GM18511 (cell line): ENCODE results near the gene DHX29.
A peak's percentile ranks its signal among the peaks of the same experiment; 100 is the strongest.
"Not testable (repeated sequence)": the region's sequence is repeated elsewhere in the genome, so short reads cannot be mapped to it uniquely, and the experiment has no call there.

Experiments
- ATAC-seq: cut with Tn5 transposase; IDR thresholded peaks from one replicate; pipeline ENCODE4 v1.9.1; 2021; ENCODE audit warnings: mild to moderate bottlenecking, moderate library complexity; ENCODE audit not compliant: unreplicated experiment

DHX29 gene

GRCh38 chr5:55307383-55308253 is at the start of gene DHX29, which contains the start of gene MTREX:
DHX29 (minus strand) TSS chr5:55307694; CDS start chr5:55307573, 121 bp downstream.
MTREX (plus strand) TSS chr5:55307989; CDS start chr5:55308014, 25 bp downstream.
- peak; percentile 94 for ATAC-seq

DNA sequence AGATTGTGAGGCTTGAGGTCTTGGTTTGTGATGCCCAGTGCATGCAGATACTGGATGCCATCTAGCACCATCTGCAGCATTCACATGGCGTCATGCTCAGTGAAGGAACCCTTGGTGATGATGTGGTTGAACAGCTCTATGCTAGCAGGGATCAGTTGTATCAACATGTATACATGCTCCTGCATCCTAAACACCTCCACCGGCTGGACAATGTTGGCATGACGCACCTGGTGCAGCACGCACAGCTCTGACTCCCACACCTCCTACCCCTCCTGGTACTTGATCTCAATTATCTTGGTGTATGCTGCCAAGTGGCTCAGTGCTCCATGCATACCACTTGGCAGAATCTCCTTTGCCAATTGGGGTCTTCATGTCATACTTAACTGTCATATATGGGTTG is 49.4 kb upstream of the DHX29 start:
- ATAC-seq = no peak

DNA sequence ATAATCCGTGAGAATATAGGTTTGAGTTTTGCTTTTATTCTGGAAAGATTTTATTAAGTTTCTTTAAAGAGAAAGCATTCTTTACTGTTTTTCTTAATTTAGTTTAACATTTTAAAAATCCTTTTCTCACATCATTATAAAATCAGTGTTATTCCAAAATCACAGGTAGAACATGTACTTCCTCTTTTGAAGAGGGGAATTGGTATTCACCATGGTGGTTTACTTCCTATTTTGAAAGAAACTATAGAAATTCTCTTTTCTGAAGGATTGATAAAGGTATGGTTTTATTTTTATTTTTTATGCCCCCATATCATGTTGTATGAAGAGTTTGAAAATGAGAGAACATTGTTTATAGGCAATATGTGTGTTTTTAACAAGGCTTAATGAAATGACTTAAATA is 43.3 kb upstream of the DHX29 start:
- ATAC-seq = no peak

GRCh38 chr5:55347786-55348185 is 40.3 kb upstream of the DHX29 start:
- ATAC-seq = no peak

GRCh38 chr5:55345327-55345726 is 37.8 kb upstream of the DHX29 start:
- no peak for ATAC-seq

- no peak for ATAC-seq
Observed at GRCh38 chr5:55344392-55344992, 37.0 kb upstream of the DHX29 start.

GRCh38 chr5:55343609-55344008 is 36.1 kb upstream of the DHX29 start:
- ATAC-seq = no peak

DNA sequence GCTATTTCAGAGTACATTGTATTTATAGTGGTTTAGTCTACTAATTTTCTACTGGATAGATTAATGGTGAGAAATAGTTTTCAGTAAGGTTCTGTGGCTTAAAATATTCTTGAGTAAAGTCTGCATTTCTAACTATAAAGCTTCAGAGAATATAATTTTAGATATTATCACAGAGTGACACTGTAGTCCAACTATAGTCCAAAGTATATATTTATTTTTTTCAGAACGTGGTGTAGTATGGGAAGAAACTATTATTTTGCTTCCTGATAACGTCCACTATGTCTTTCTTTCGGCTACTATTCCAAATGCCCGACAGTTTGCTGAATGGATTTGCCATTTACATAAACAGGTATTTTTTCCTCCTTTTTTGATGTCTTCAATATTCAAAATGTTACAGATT is 35.6 kb upstream of the DHX29 start:
- ATAC-seq = no peak

- peak; percentile 71 for ATAC-seq
Observed at GRCh38 chr5:55338810-55339243, 31.3 kb upstream of the DHX29 start.

DNA sequence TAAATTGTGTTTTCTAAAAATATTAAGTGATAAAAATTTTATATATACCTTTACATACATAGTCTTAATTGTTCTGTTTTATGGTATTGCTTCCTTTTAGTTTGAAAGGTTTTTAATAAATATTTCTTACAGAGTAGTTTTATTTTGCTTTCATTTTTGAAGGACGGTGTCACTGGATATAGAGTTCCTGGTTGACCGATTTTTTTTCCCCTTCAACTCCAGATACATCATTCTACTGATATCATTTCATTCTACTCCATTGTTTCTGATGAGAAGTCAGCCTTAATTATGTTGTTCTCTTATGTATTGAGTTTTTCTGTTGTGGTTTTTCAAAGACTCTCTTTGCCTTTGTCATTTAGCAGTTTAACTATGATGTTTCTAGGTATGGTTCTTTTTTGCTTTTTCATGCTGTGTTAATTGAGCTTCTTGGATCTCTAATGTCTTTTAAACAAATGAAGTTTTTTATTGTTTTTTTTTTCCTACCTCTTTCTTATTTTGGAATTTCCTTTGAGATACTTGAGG is 30.7 kb upstream of the DHX29 start:
- no peak for ATAC-seq

DNA sequence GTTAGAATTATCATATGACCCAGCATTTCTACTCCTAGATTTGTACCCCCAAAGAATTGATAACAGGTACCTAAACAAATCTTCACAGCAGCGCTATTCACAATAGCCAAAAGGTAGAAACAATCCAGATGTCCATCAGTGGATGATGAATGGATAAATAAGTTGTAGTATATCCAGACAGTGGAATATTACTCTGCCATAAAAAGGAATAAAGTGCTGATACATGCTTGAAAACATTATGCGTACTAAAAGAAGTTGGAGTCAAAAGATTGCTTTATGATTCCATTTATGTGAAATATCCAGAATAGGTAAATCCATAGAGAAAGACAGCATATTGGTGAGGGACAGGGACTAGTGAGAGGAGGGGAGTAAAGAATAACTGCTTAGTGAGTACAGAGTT is 26.3 kb upstream of the DHX29 start:
- ATAC-seq = no peak

- no peak for ATAC-seq
Observed at GRCh38 chr5:55333017-55333416, 25.5 kb upstream of the DHX29 start.

GRCh38 chr5:55331321-55331720 is 23.8 kb upstream of the DHX29 start:
- no peak for ATAC-seq

DNA sequence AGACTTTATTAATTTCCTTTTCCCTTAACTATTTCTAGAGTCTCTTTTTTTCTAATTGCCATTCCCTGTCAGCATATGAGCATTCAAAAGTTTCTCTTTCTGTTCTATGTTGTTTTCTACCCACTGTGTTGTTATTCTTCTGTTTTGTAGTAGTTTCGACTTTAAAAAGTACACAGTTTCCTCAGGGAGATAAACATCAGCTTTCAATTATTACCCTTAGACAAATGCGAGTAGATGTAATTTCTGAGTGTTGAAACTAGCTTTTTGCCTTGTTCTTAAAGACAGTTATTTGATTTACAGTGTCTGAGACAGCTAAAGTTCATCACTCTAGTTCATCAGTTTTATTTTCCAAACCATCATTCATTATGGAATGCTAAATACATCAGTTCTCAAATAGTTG is 19.8 kb upstream of the DHX29 start:
- ATAC-seq = no peak

GRCh38 chr5:55325621-55326020 is 18.1 kb upstream of the DHX29 start:
- no peak for ATAC-seq

- ATAC-seq = peak; percentile 56
Observed at GRCh38 chr5:55324815-55325418, 17.4 kb upstream of the DHX29 start.

DNA sequence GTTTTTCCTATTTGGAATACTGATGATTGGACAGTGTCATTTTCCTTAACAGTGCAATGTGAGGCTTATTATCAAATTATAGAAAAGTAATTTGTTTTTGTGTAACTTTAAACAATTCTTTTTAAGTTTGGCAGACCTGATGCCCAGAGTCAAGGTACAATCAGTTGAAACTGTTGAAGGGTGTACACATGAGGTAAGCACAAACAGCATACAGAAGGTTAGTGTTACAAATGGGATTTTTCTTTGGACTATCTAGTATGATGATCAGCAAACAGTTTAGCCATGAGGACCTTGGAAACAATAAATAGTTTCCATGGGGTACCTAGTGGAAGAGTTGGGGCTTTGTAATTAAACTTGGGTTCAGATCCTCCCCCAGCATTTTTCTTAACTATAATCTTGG is 16.5 kb upstream of the DHX29 start:
- ATAC-seq = no peak

DNA sequence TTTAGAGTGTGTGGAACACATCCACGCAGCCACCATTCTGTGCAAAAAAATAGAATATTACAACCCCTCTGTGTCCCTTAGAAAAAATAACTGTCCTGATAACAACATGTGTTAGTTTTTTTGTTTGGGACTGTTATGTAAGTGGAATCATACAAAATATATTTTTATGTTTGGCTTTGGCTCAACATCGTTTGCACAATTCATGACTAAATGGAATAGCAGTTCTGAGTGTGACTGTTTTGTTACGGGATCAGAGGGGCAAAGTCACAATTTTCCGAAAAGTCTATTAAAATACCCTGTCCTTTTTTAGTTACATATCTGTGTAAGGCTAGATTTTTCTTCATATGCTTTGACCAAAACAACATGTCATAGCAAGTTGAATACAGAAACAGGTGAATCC is 13.1 kb upstream of the DHX29 start:
- ATAC-seq = no peak

GRCh38 chr5:55319491-55319890 is 12.0 kb upstream of the DHX29 start:
- no peak for ATAC-seq

DNA sequence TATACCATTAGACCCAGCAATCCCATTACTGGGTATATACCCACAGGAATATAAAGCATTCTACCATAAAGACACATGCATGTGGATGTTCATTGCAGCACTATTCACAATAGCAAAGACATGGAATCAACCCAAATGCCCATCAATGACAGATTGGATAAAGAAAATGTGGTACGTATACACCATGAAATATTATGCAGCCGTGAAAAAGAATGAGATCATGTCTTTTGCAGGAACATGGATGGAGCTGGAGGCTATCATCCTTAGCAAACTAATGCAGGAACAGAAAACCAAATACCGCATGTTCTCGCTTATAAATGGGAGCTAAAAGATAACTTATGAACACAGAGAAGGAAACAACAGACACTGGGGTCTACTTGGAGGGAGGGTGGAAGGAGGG is 10.7 kb upstream of the DHX29 start:
- ATAC-seq = not testable (repeated sequence)

DNA sequence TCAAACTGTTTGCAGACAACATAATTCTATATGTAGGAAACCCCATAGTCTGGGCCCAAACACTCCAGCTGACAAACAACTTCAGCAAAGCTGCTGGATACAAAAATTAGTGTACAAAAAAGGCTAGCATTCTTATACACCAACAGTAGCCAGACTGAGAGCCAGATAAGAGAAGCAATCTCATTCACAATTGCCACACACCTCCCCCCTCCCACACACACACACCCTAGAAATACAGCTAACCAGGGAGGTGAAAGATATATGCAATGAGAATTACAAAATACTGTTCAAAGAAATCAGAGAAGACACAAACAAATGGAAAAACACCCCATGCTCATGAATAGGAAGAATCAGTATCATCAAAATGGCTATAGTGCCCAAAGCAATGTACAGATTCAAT is 9.3 kb upstream of the DHX29 start:
- no peak for ATAC-seq

- no peak for ATAC-seq
Observed at GRCh38 chr5:55316289-55316688, 8.8 kb upstream of the DHX29 start.
